Activated CD4-positive, alpha-beta T cell treated with anti-CD3 and anti-CD28 coated beads for 36 hours (primary cell): ENCODE results near the gene KCNA3. TPM values are rescaled to one million over a fixed set of nuclear protein-coding genes. Genes with fewer than 3 reads are reported as not detected.

ENCODE experiments used
- ATAC-seq: fragments of 200-7000 bp; cut with Tn5 transposase; one replicate; pipeline ENCODE4 v1.10.0; 2021; ENCODE audit warnings: mild to moderate bottlenecking, moderate library complexity
- CTCF ChIA-PET: fragments of 350-600 bp; sonication (Branson Sonifier 250); formaldehyde crosslinking; loops from one replicate; lab custom pipeline; 2021; ENCODE audit warnings: antibody characterized with exemption; lab: Charles Lee
- POLR2A ChIA-PET: fragments of 350-600 bp; sonication (Branson Sonifier 250); formaldehyde crosslinking; loops from one replicate; lab custom pipeline; 2021; ENCODE audit warnings: antibody characterized with exemption, inconsistent platforms; lab: Charles Lee
- DNase-seq: peaks from one replicate; pipeline ENCODE4 v3.0.0-alpha.2; 2020
- H3K27ac Mint-ChIP-seq: one replicate; pipeline ENCODE4 v1.8.0; 2021; ENCODE audit warnings: mixed read lengths
- H3K27me3 Mint-ChIP-seq: one replicate; pipeline ENCODE4 v1.8.0; 2021; ENCODE audit warnings: mixed read lengths
- H3K36me3 Mint-ChIP-seq: one replicate; pipeline ENCODE4 v1.8.0; 2021; ENCODE audit warnings: low read depth, mixed read lengths
- H3K4me1 Mint-ChIP-seq: one replicate; pipeline ENCODE4 v1.8.0; 2021; ENCODE audit warnings: mixed read lengths
- H3K4me3 Mint-ChIP-seq: one replicate; pipeline ENCODE4 v1.8.0; 2021; ENCODE audit warnings: mild to moderate bottlenecking, moderate library complexity, mixed read lengths
- H3K9me3 Mint-ChIP-seq: one replicate; pipeline ENCODE4 v1.8.0; 2021; ENCODE audit warnings: low read depth, mixed read lengths
- intact Hi-C, 2 experiments: fragments of 100-400 bp; cut with DNase I in 1 of 2; cut with micrococcal nuclease in 1 of 2; formaldehyde crosslinking; loops; one replicate each; pipeline versions ENCODE4 v1.14.2 to v1.15.1; 2022 to 2024; cut with DNase I, micrococcal nuclease
- total RNA-seq, 2 experiments: library from RNA; stranded (reverse); gene quantifications; one replicate each; pipeline ENCODE4 v1.2.3, GENCODE V29; 2021

The KCNA3 gene
- total RNA-seq, 2 experiments from 2014 or later, result 20.0 to 20.5 TPM

DNA sequence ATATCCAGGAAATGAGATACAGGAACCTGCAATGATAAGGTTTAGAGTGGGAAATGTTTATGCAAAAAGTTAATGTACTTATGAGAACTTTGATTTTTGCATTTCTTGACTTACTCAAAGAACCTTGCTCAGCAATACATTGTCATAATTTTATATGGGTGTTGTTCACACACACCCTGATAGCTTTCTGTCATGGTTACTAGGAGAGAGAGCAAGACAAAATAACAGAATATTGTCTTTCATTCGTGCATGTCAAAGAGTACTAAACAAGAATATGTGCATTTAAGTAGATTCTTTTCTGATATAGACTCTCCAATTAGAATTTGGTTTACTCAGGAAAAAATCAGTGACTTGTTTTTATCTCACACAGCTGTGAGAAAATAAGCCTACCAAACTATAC, 27.5 kb upstream of the KCNA3 start:
- ATAC-seq (no peak), DNase-seq (no peak)
- no peaks in the 10 kb centered on the region for H3K27me3 Mint-ChIP-seq
- CTCF ChIA-PET, result interaction anchor here (0.9 kb wide), 1 partner anchor 10 kb away, joined by 3 read pairs; no protein-coding TSS in a partner anchor
- H3K36me3 Mint-ChIP-seq, result no peaks in the 10 kb centered on the region
- no peaks in the 10 kb centered on the region for H3K4me1 Mint-ChIP-seq
- POLR2A ChIA-PET, result no interaction called here
- intact Hi-C loops, result no loop called here
- H3K27ac Mint-ChIP-seq, result no peak overlapping the region
- H3K9me3 Mint-ChIP-seq, result peaks cover 5% of the 10 kb centered on the region
- no peak overlapping the region for H3K4me3 Mint-ChIP-seq

DNA sequence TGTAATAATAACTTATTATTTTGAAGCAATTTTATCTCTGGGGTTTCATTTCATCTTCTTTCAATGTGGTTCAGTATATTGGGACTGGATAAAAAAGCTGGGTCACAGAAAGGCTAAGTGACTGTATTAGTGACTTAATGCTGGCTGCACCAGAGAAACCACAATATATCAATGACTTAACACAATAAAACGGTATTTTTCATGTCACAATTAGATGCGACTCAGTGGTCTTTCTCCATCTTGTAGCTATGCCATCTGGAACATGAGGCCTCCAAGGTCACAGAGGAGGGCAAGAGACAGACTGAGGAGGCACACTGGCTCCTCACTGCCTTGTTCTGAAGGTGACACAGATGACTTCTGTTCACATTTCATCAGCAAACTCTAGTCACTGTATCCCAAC, 26.0 kb upstream of the KCNA3 start:
- DNase-seq, result no peak
- CTCF ChIA-PET, result interaction anchor here (1.1 kb wide), 1 partner anchor 15 kb away, joined by 3 read pairs; no protein-coding TSS in a partner anchor

DNA sequence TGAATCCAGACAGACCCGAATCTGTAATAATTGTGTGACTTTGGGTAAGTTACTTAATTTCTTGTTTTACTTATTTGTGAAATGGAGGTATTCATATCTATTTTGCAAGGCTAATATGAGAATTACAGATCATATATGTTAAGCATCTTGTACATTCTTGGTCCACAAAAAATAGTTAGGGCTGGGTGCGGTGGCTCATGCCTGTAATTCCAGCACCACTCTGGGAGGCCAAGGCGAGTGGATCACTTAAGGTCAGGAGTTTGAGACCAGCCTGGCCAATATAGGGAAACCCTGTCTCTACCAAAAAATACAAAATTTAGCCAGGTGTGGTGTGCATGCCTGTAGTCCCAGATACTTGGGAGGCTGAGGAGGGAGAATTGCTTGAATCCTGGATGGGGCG, 22.9 kb upstream of the KCNA3 start:
- DNase-seq (no peak), ATAC-seq (no peak)
- no peak overlapping the region for H3K4me3 Mint-ChIP-seq
- H3K27ac Mint-ChIP-seq, result no peak overlapping the region
- H3K4me1 Mint-ChIP-seq, result no peaks in the 10 kb centered on the region
- H3K36me3 Mint-ChIP-seq, result no peaks in the 10 kb centered on the region
- intact Hi-C loops, result no loop called here
- peaks cover 5% of the 10 kb centered on the region for H3K9me3 Mint-ChIP-seq
- H3K27me3 Mint-ChIP-seq, result no peaks in the 10 kb centered on the region
- ChIA-PET CTCF (interaction anchor here (1.1 kb wide), 1 partner anchor 14 kb away, joined by 3 read pairs; no protein-coding TSS in a partner anchor), POLR2A (no interaction called here)

More for the DNA sequence above, 26.0 kb upstream of the KCNA3 start:
- intact Hi-C loops, result no loop called here
- POLR2A ChIA-PET, result no interaction called here
- ATAC-seq, result no peak
- no peaks in the 10 kb centered on the region for H3K4me1 Mint-ChIP-seq
- H3K27me3 Mint-ChIP-seq, result no peaks in the 10 kb centered on the region
- no peak overlapping the region for H3K27ac Mint-ChIP-seq
- H3K36me3 Mint-ChIP-seq, result no peaks in the 10 kb centered on the region
- peaks cover 5% of the 10 kb centered on the region for H3K9me3 Mint-ChIP-seq
- H3K4me3 Mint-ChIP-seq, result no peak overlapping the region

DNA sequence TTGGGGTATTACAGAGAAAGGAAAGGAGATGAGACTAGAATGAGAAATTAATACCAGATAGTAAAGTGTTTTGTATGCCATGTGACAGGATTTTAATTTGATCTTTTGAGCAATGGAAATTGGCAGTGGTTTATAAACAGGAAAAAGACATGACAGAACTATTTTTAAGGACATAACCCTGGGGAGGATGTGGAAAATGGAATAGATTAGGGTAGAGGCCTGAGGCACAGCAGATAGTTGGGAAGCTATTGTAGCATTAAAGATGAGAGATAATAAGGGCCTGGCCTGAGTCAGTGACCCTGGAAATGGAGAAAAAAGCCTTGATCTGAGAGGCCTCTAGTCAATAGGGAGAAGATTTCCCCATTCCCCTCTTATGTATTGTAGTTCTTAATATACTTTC, 22.1 kb upstream of the KCNA3 start:
- Mint-ChIP-seq H3K4me3 (no peak overlapping the region), H3K36me3 (no peaks in the 10 kb centered on the region), H3K4me1 (no peaks in the 10 kb centered on the region), H3K27me3 (no peaks in the 10 kb centered on the region), H3K27ac (no peak overlapping the region), H3K9me3 (peaks cover 5% of the 10 kb centered on the region)
- ATAC-seq (no peak), DNase-seq (no peak)
- intact Hi-C loops, result no loop called here
- POLR2A ChIA-PET, result no interaction called here
- CTCF ChIA-PET, result interaction anchor here (1.1 kb wide), 1 partner anchor 201 kb away, joined by 3 read pairs; no protein-coding TSS in a partner anchor

DNA sequence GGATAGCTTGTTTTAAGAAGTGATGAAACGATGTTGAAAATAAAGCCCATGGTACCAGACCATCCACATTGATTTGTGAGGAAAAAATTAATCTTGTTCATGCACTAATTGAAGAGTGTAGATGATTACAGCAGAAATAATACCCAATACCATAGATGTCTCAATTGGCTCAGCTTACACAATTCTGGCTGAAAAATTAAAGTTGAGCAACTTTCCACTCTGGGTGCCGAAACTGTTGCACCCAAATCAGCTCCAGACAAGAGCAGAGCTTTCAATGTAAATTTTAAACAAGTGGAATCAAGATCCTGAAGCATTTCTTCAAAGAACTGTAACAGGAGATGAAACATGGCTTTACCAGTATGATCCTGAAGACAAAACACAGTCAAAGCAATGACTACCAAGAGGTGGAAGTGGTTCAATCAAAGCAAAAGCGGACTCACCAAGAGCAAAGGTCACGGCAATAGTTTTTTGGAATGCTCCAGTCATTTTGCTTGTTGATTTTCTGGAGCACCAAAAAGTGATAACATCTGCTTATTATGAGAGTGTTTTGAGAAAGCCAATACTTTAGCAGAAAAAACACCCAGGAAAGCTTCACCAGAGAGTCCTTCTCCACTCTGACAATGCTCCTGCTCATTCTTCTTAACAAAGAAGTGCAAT, 16.1 kb upstream of the KCNA3 start:
- Mint-ChIP-seq H3K27me3 (no peaks in the 10 kb centered on the region), H3K27ac (no peak overlapping the region), H3K4me1 (no peaks in the 10 kb centered on the region), H3K36me3 (no peaks in the 10 kb centered on the region), H3K4me3 (no peak overlapping the region), H3K9me3 (no peaks in the 10 kb centered on the region)
- CTCF ChIA-PET, result interaction anchor here (0.6 kb wide), 1 partner anchor 28 kb away, joined by 3 read pairs; no protein-coding TSS in a partner anchor
- DNase-seq (no peak), ATAC-seq (no peak)
- intact Hi-C loops, result loop anchor here in 1 of 2 experiments (5.0 kb wide), 1 partner anchor 66 kb away; no protein-coding TSS in a partner anchor
- POLR2A ChIA-PET, result no interaction called here

DNA sequence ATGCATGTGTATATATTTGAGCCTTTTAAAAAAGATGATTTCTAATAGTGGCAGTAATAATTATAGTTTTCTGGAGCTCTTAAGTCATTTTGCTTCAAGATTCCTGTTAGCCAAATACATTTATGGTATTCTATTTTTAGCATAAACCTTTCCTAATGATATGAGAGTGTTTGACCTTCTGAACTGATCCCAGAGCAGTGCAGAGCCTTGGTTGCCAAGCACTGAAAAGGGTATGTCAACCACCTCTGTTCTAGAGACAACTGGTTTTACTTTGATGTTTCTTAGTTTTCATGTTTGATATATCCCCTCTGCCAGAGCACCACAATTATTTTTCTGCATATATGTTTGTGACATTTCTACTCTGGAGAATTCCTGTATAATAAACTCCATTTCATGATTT, 15.1 kb upstream of the KCNA3 start:
- Mint-ChIP-seq H3K4me3 (no peak overlapping the region), H3K27me3 (no peaks in the 10 kb centered on the region), H3K27ac (no peak overlapping the region), H3K9me3 (no peaks in the 10 kb centered on the region), H3K36me3 (no peaks in the 10 kb centered on the region), H3K4me1 (no peaks in the 10 kb centered on the region)
- no peak for ATAC-seq
- intact Hi-C loops, result loop anchor here in 1 of 2 experiments (5.0 kb wide), 1 partner anchor 67 kb away; no protein-coding TSS in a partner anchor
- no peak for DNase-seq
- CTCF ChIA-PET, result interaction anchor here (0.9 kb wide), 1 partner anchor 94 kb away, joined by 3 read pairs; no protein-coding TSS in a partner anchor
- POLR2A ChIA-PET, result no interaction called here

DNA sequence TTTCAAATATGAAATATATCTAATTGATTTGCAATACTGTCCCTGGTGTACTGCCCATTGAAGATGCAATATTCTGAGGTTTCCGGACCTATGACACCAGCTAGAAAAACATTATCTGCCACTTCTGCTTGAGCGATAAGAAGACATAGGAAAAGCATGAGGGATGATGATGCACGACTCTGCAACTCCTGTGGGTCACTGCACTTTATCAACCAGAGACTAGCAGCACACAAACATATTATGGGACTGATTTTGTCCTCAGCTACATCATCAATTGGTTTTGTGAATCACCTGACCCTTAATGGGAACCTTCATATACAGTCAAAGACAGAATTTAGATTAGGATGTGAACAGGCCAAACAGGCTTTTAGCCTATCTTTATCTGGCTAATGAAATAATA, 13.8 kb upstream of the KCNA3 start:
- POLR2A ChIA-PET, result no interaction called here
- ATAC-seq (no peak), DNase-seq (no peak)
- Mint-ChIP-seq H3K27ac (no peak overlapping the region), H3K9me3 (no peaks in the 10 kb centered on the region), H3K27me3 (no peaks in the 10 kb centered on the region), H3K4me1 (peaks cover 7% of the 10 kb centered on the region), H3K4me3 (no peak overlapping the region), H3K36me3 (no peaks in the 10 kb centered on the region)
- intact Hi-C loops, result no loop called here
- CTCF ChIA-PET, result interaction anchor here (0.6 to 0.8 kb wide), 2 partner anchors 13 to 69 kb away, joined by 3 read pairs; no protein-coding TSS in a partner anchor

DNA sequence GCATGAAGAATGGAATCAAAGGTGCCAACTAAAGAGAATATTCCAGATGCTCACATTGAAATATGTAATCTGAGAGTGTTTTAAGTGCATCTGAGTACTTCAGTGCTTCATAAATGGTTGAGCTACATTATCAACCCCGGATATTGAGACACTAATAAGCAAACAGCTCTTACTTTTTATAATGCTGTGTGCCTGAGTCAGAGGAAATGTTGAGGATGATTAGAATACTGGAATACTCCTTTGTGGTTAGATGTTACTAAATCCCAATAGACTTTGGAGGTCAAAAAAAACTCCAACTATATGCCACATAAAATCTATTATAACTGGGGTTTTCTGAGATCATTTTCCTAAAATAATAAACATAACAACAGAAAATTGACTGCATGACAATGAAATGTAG, 12.5 kb upstream of the KCNA3 start:
- no peak for DNase-seq

DNA sequence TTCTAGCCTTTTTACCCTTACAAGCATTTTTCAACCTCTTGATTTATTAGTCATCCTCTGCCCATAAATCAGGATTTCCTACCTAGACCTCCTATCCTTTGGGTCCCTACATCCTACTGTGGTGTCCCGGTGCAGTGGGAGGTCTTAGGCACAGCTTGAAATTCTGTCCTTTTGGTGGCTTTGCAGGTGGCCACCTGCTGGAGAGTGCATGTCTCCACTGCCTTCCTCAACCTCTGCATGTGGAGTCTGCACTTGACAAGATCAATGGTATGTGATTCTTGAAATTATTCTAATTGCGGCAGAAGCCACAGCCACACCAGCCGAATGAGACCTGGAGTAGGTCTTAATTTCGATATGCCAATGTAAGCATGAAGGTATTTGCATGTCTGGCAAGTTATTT, 11.4 kb upstream of the KCNA3 start:
- no peaks in the 10 kb centered on the region for H3K27me3 Mint-ChIP-seq
- no peak overlapping the region for H3K4me3 Mint-ChIP-seq

More for the DNA sequence above, 12.5 kb upstream of the KCNA3 start:
- intact Hi-C loops, result no loop called here
- Mint-ChIP-seq H3K4me3 (no peak overlapping the region), H3K27ac (no peak overlapping the region), H3K36me3 (no peaks in the 10 kb centered on the region), H3K9me3 (no peaks in the 10 kb centered on the region), H3K27me3 (no peaks in the 10 kb centered on the region), H3K4me1 (peaks cover 7% of the 10 kb centered on the region)
- CTCF ChIA-PET, result interaction anchor here (1.7 kb wide), 1 partner anchor 68 kb away, joined by 6 read pairs; no protein-coding TSS in a partner anchor
- POLR2A ChIA-PET, result no interaction called here
- no peak for ATAC-seq

DNA sequence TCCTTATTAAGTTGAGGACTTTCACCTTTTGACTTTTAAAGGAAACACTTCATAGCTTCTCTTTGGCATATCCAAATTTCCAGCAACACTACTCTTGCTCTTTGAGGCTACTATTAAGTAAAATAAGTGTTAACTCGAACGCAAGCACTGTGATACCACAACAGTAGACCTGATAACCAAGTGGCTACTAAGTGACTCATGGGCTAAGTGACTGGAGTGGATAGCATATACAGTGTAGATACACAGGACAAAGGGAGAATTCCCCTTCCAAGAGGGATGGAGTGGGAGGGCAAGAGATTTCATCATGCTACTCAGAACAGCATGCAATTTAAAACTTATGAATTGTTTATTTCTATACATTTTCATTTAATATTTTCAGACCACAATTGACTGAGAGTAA, 9.8 kb upstream of the KCNA3 start:
- no peak overlapping the region for H3K4me3 Mint-ChIP-seq
- H3K36me3 Mint-ChIP-seq, result no peaks in the 10 kb centered on the region
- no peaks in the 10 kb centered on the region for H3K9me3 Mint-ChIP-seq
- ChIA-PET POLR2A (no interaction called here), CTCF (interaction anchor here (1.4 to 2.3 kb wide), 5 partner anchors 8 to 81 kb away, joined by 4 to 9 read pairs (median 6); no protein-coding TSS in a partner anchor)
- H3K27me3 Mint-ChIP-seq, result no peaks in the 10 kb centered on the region
- peaks cover 7% of the 10 kb centered on the region for H3K4me1 Mint-ChIP-seq
- peak; percentile 44 for ATAC-seq
- no peak for DNase-seq
- intact Hi-C loops, result no loop called here
- H3K27ac Mint-ChIP-seq, result no peak overlapping the region

More for the DNA sequence above, 11.4 kb upstream of the KCNA3 start:
- DNase-seq (peak; percentile 27), ATAC-seq (peak; percentile 53)
- POLR2A ChIA-PET, result interaction anchor here (0.5 to 0.6 kb wide), 2 partner anchors 14 to 529 kb away, joined by 4 to 6 read pairs; no protein-coding TSS in a partner anchor
- H3K27ac Mint-ChIP-seq, result no peak overlapping the region
- H3K36me3 Mint-ChIP-seq, result no peaks in the 10 kb centered on the region
- intact Hi-C loops, result no loop called here
- no peaks in the 10 kb centered on the region for H3K9me3 Mint-ChIP-seq
- H3K4me1 Mint-ChIP-seq, result peaks cover 7% of the 10 kb centered on the region
- CTCF ChIA-PET, result interaction anchor here (0.7 to 2.3 kb wide), 3 partner anchors 10 to 80 kb away, joined by 3 to 6 read pairs (median 6); no protein-coding TSS in a partner anchor

DNA sequence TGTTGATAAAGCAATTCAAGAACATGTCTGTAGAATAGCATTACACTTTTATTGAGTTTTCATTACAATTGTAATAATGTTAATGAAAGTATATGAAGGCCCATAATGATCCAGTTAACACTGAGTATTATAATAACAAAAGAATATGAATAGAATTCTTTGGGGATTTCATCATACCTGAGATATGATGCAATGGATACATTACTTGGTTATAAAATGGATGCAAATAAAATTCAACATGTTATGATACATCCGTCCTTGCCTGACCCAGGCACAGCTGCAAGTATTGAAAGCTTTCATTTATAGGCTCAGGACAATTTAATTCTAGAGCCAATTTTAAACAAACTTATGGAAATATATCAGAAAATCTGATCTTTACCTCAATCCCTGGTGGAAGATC, 8.2 kb upstream of the KCNA3 start:
- H3K9me3 Mint-ChIP-seq, result no peaks in the 10 kb centered on the region
- no peak for ATAC-seq
- no peak overlapping the region for H3K4me3 Mint-ChIP-seq
- CTCF ChIA-PET, result interaction anchor here (0.6 to 1.6 kb wide), 6 partner anchors 35 to 217 kb away, joined by 3 to 9 read pairs (median 4); no protein-coding TSS in a partner anchor
- H3K36me3 Mint-ChIP-seq, result peaks cover 4% of the 10 kb centered on the region
- no peak for DNase-seq
- POLR2A ChIA-PET, result no interaction called here
- H3K27ac Mint-ChIP-seq, result no peak overlapping the region
- H3K27me3 Mint-ChIP-seq, result no peaks in the 10 kb centered on the region
- intact Hi-C loops, result no loop called here
- peaks cover 7% of the 10 kb centered on the region for H3K4me1 Mint-ChIP-seq
